Kidney (tissue), 14 donors: ENCODE data around the gene RECQL5. TPM values are rescaled to one million over a fixed set of nuclear protein-coding genes. Genes with fewer than 3 reads are reported as not detected.

ENCODE experiments used
- DNase-seq, 5 donors: peaks; one replicate each; pipeline ENCODE4 v3.0.0-alpha.2; 2013 to 2020
- FAIRE-seq: peaks from 2 replicates; lab custom pipeline; 2012; peaks lifted over from hg19 to GRCh38; lab: Jason Lieb, UNC
- H3K27ac ChIP-seq, 2 donors: one replicate each; pipeline ENCODE4 v1.7.0; 2013; ENCODE audit warnings: low read depth in 2 of 2, low read length in 2 of 2, inconsistent platforms in 1 of 2
- H3K27me3 ChIP-seq: one replicate; pipeline ENCODE4 v1.7.1; 2013; ENCODE audit warnings: low read length, inconsistent platforms; ENCODE audit not compliant: control insufficient read depth, insufficient read depth
- H3K36me3 ChIP-seq, 3 donors: one replicate each; pipeline versions ENCODE4 v1.7.0 to v1.7.1; 2013; ENCODE audit warnings: low read length in 3 of 3, control low read depth in 1 of 3, inconsistent platforms in 1 of 3; ENCODE audit not compliant: insufficient read depth in 3 of 3, control insufficient read depth in 2 of 3
- H3K4me1 ChIP-seq, 3 donors: one replicate each; pipeline versions ENCODE4 v1.7.0 to v1.7.1; 2013; ENCODE audit warnings: low read length in 3 of 3, inconsistent platforms in 1 of 3, low read depth in 1 of 3; ENCODE audit not compliant: control insufficient read depth in 2 of 3, insufficient read depth in 2 of 3
- H3K4me3 ChIP-seq, 3 donors: one replicate each; pipeline versions ENCODE4 v1.7.0 to v1.8.1; 2013; ENCODE audit warnings: low read length in 3 of 3, control low read depth in 1 of 3, inconsistent platforms in 1 of 3
- H3K9ac ChIP-seq, 3 donors: one replicate each; pipeline versions ENCODE4 v1.7.0 to v1.7.1; 2013; ENCODE audit warnings: low read length in 3 of 3, control low read depth in 1 of 3, inconsistent platforms in 1 of 3
- H3K9me3 ChIP-seq, 3 donors: one replicate each; pipeline versions ENCODE4 v1.7.0 to v1.7.1; 2013; ENCODE audit warnings: low read length in 3 of 3, control low read depth in 1 of 3, inconsistent platforms in 1 of 3; ENCODE audit not compliant: control insufficient read depth in 2 of 3, insufficient read depth in 1 of 3
- CTCF ChIP-seq: IDR thresholded peaks from 3 replicates; pipeline ENCODE4 v1.5.1; 2012; ENCODE audit warnings: mild to moderate bottlenecking, moderate library complexity, borderline replicate concordance; ENCODE audit not compliant: insufficient read depth; ENCODE audit errors: extremely low read depth
- intact Hi-C: fragments of 100-400 bp; cut with DNase I; formaldehyde crosslinking; loops from one replicate; pipeline ENCODE4 v1.11.1; 2022
- polyA plus RNA-seq: library from polyadenylated mRNA; stranded (reverse); fragments of 350-450 nt; fragmentation: Illumina TruSeq; extraction: RNeasy Lipid Tissue Mini Kit (QIAGEN cat#74804); gene quantifications from one replicate; pipeline ENCODE4 v1.2.3, GENCODE V29; 2014; ENCODE audit warnings: low read depth, low replicate concordance; ENCODE audit not compliant: insufficient read depth
- total RNA-seq: library from RNA; stranded (reverse); fragmentation: NEBNext Ultra II Directional; extraction: Animal tissue kit (Norgen Biotek cat#: 25700); gene quantifications from one replicate; pipeline ENCODE4 v1.2.1, GENCODE V29; 2021
- donor health status: control.
- donor health status: control.
- donor health status: control.
- donor health status: control.
- donor health status: control.
- donor health status: DM: yes; HTN: yes; CAD: no.
- donor health status: Normal renal cell carcinoma (clear cell type).

RECQL5 gene
- total and polyA plus RNA-seq, 2 donors from 2014 or later = 40.0 to 51.6 TPM

DNA sequence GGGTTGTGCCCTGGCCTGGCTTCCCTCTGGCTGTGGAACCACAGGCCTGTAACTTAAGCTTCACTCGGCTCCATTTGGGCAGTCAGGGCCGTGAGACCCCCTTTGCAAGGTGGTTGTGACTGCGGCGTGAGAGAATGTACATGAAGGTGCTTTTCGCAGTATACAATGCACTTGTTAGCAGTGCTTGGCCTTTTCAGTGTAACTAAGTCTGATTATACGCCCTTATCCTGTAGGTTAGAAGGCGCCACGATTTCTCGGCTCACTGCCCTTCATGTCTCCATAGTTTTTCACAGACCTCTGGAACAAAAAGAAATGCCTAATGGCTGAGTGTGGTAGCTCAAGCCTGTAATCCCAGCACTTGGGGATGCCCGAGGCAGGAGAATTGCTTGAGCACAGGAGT lies 13.5 kb upstream of the RECQL5 start:
- intact Hi-C loops = loop anchor here (10.0 kb wide), 1 partner anchor 54 kb away; no protein-coding TSS in a partner anchor
- no peak overlapping the region for H3K9ac ChIP-seq
- H3K27ac ChIP-seq = no peak overlapping the region
- H3K4me1 ChIP-seq = peaks cover 0 to 4% (median 2%) of the 10 kb centered on the region in 3 donors
- no peak for TF ChIP-seq CTCF
- H3K27me3 ChIP-seq = no peaks in the 10 kb centered on the region
- H3K9me3 ChIP-seq = no peaks in the 10 kb centered on the region
- H3K36me3 ChIP-seq = peaks cover 0 to 12% (median 11%) of the 10 kb centered on the region in 3 donors
- no peak overlapping the region for H3K4me3 ChIP-seq
- DNase-seq (no peak), FAIRE-seq (no peak)

- H3K27me3 ChIP-seq = no peaks in the 10 kb centered on the region
- H3K27ac ChIP-seq = no peak overlapping the region
- no peak for FAIRE-seq
- no peak overlapping the region for H3K9ac ChIP-seq
- H3K9me3 ChIP-seq = no peaks in the 10 kb centered on the region
- DNase-seq = peak in 1 of 5 donors; percentile 77
- H3K36me3 ChIP-seq = peaks cover 0 to 11% (median 10%) of the 10 kb centered on the region in 3 donors
- intact Hi-C loops = loop anchor here (10.0 kb wide), 1 partner anchor 55 kb away; no protein-coding TSS in a partner anchor
- H3K4me3 ChIP-seq = no peak overlapping the region
- peaks cover 0 to under 1% (median 0%) of the 10 kb centered on the region in 3 donors for H3K4me1 ChIP-seq
- TF ChIP-seq CTCF = peak; percentile 21
Observed at GRCh38 chr17:75679706-75680211, 12.8 kb upstream of the RECQL5 start.

DNA sequence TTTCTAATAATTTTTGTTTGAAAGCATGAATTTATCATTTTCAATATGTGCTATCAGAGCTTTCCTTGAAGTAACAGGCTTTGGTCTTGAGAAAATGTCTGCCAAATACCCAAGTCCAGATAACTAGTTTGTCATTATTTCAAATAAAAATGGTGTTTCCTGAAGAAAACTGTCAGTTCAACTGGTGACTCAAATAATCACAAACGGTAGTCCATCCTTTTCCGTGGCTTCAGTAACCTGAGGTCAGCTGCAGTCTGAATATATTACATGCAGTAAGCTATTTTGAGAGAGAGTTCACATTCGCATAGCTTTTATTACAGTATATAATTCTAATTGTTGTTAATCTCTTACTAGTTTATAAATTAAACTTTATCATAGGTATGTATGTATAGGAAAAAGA lies 9.5 kb upstream of the RECQL5 start:
- no peak overlapping the region for H3K4me3 ChIP-seq
- no peak for DNase-seq
- no peak for TF ChIP-seq CTCF

More for the DNA sequence above, 9.5 kb upstream of the RECQL5 start:
- intact Hi-C loops = no loop called here
- no peaks in the 10 kb centered on the region for H3K4me1 ChIP-seq
- FAIRE-seq = no peak
- H3K27ac ChIP-seq = no peak overlapping the region
- peaks cover 0 to 35% (median 16%) of the 10 kb centered on the region in 3 donors for H3K36me3 ChIP-seq
- H3K9me3 ChIP-seq = no peaks in the 10 kb centered on the region
- no peaks in the 10 kb centered on the region for H3K27me3 ChIP-seq
- H3K9ac ChIP-seq = no peak overlapping the region
